ENCODE results near the gene ARMC5. TPM values are rescaled to one million over a fixed set of nuclear protein-coding genes. Genes with fewer than 3 reads are reported as not detected.
"Not testable (repeated sequence)": the region's sequence is repeated elsewhere in the genome, so short reads cannot be mapped to it uniquely, and the experiment has no call there.

The ARMC5 gene
- total RNA-seq, 4 donors from 2014 or later = 5.4 to 13.4 (median 9.9) TPM

DNA sequence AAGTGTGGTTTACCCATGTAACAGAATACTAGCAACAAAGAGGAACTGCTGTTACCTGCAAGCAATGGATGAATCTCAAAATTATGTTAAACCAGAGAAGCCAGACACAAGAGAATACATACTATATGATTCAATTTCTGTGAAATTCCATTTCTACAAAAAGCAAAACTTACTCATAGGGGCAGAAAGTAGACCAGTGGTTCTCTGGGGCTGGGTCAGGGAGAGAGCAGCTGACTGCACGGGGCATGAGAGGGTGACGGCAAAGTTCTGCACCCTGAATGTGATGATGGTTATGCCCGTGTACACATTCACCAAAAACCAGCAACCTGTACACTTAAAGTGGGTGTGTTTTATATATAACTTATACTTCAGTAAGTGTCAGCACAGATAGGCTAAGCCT is 19.8 kb upstream of the ARMC5 start:
- intact Hi-C loops (cut with DNase I) = no loop called here
- DNase-seq (ENCODE audit: extremely low spot score) = no peak
- Histone ChIP-seq H3K9me3 (no peaks in the 10 kb centered on the region), H3K27ac (replicated peaks in 1 of 4) (no peak overlapping the region), H3K4me1 (peaks cover 7 to 17% (median 13%) of the 10 kb centered on the region in 4 donors), H3K4me3 (no peak overlapping the region), H3K36me3 (peaks cover 0 to 7% (median 0%) of the 10 kb centered on the region in 4 donors), H3K27me3 (no peaks in the 10 kb centered on the region)
- 84% methylated on average over 3 of the region's 3 CpGs for WGBS
- TF ChIP-seq POLR2AphosphoS5 (IDR thresholded peaks at IDR 0.05) = no peak

DNA sequence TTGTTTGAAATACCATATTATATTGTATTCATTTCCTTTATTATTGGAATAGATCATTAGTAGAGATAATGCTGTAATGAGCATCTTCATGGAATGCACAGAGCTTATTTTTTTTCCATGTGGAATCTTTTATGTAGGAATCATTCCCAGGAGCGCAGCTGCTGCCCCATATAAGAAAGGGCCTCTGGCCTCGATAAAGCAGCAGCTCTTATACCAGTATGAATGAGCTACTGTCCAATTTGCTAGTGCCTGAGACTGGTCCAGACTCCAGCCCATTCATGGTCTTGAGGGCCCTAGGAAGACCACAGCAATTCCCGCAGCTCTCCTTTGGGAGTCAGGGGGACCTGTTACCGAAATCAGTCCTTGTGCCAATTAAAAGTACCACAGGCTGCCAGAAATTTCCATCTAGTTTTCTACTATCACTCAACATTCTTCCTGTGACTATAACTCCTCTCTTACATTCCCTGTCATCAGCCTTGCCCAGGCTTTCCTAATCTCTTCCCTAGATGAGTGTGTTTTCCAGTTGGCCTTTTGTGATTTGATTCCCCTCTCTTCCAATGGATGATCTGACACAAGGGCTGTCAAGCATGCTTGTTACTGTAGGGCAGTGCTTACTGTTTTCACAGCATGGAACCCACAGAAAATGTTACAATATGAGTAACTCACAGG is 18.7 kb upstream of the ARMC5 start:
- TF ChIP-seq, protein P1, sequence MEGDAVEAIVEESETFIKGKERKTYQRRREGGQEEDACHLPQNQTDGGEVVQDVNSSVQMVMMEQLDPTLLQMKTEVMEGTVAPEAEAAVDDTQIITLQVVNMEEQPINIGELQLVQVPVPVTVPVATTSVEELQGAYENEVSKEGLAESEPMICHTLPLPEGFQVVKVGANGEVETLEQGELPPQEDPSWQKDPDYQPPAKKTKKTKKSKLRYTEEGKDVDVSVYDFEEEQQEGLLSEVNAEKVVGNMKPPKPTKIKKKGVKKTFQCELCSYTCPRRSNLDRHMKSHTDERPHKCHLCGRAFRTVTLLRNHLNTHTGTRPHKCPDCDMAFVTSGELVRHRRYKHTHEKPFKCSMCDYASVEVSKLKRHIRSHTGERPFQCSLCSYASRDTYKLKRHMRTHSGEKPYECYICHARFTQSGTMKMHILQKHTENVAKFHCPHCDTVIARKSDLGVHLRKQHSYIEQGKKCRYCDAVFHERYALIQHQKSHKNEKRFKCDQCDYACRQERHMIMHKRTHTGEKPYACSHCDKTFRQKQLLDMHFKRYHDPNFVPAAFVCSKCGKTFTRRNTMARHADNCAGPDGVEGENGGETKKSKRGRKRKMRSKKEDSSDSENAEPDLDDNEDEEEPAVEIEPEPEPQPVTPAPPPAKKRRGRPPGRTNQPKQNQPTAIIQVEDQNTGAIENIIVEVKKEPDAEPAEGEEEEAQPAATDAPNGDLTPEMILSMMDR (IDR thresholded peaks at IDR 0.05) = no peak
- TF ChIP-seq POLR2A (IDR thresholded peaks at IDR 0.05; ENCODE audit: low read depth) = no peak
- TF ChIP-seq POLR2AphosphoS5 (IDR thresholded peaks at IDR 0.05) = no peak
- no peak for TF ChIP-seq EP300 (IDR thresholded peaks at IDR 0.05)
- Histone ChIP-seq H3K4me1 (peaks cover 7 to 17% (median 13%) of the 10 kb centered on the region in 4 donors), H3K27ac (replicated peaks in 1 of 4) (no peak overlapping the region), H3K9me3 (no peaks in the 10 kb centered on the region), H3K4me3 (no peak overlapping the region), H3K27me3 (no peaks in the 10 kb centered on the region), H3K36me3 (peaks cover 0 to 7% (median 0%) of the 10 kb centered on the region in 4 donors)
- intact Hi-C loops (cut with DNase I) = loop anchor here (5.0 to 10.0 kb wide), 2 partner anchors 263 to 366 kb away; partner anchors contain the start of genes ZNF646 and ZNF668
- DNase-seq (ENCODE audit: extremely low spot score) = no peak
- 69% methylated on average over 4 of the region's 4 CpGs for WGBS

DNA sequence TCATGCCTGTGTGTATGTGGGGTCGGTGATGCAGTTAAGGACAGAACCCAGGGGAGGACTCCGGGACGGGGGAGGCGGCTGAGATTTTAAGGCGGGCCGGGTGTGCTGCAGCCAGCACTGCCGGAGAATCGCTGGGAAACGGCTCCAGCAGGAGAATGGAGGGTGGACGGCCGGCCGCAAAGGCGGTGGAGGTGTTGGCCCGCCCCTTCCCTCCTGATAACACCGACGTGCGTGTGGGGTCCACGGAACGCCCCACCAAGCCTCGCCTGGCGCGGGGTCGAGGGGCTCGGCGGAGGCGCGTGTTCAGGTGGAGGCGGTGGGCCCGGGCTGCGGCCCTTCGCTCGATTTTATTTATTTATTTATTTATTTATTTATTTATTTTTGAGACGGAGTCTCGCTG is 17.3 kb upstream of the ARMC5 start:
- Histone ChIP-seq H3K27ac (replicated peaks in 1 of 4) (peak overlapping the region; percentile 89 to 97 (median 94)), H3K36me3 (no peaks in the 10 kb centered on the region), H3K4me3 (peak overlapping the region; percentile 64 to 87 (median 76)), H3K9me3 (no peaks in the 10 kb centered on the region), H3K4me1 (peaks cover 7 to 17% (median 13%) of the 10 kb centered on the region in 4 donors), H3K27me3 (no peaks in the 10 kb centered on the region)
- DNase-seq (ENCODE audit: extremely low spot score) = no peak
- WGBS = 74% methylated on average over 34 of the region's 34 CpGs
- intact Hi-C loops (cut with DNase I) = loop anchor here (2.0 to 10.0 kb wide), 3 partner anchors 265 to 457 kb away; partner anchors contain the start of genes HSD3B7, ZNF646 and ZNF668
- TF ChIP-seq EP300 (IDR thresholded peaks at IDR 0.05) (no peak), POLR2A (IDR thresholded peaks at IDR 0.05; ENCODE audit: low read depth) (no peak), POLR2AphosphoS5 (IDR thresholded peaks at IDR 0.05) (no peak)
- TF ChIP-seq, protein P1 (IDR thresholded peaks at IDR 0.05) = no peak

DNA sequence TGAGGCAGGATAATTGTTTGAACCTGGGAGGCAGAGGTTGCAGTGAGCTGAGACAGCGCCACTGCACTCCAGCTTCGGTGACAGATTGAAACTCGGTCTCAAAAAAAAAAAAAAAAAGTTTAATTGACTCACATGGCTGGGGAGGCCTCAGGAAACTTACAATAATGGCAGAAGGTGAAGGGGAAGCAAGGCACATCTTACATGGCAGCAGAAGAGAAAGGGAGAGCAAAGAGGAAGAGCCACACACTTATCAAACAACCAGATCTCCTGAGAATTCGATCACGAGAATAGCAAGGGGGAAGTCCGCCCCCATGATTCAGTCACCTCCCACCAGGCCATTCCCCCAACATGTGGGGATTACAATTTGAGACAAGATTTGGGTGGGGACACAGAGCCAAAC is 13.4 kb upstream of the ARMC5 start:
- intact Hi-C loops (cut with DNase I) = loop anchor here (10.0 kb wide), 1 partner anchor 371 kb away; the partner anchor contains the start of genes ZNF646 and ZNF668
- not testable (repeated sequence) for H3K9me3 ChIP-seq; H3K36me3 ChIP-seq; H3K4me3 ChIP-seq; H3K27me3 ChIP-seq; DNase-seq (ENCODE audit: extremely low spot score); H3K27ac ChIP-seq (replicated peaks in 1 of 4)
- peaks cover 7 to 19% (median 13%) of the 10 kb centered on the region in 4 donors for H3K4me1 ChIP-seq
- WGBS = 78% methylated on average over 6 of the region's 6 CpGs

DNA sequence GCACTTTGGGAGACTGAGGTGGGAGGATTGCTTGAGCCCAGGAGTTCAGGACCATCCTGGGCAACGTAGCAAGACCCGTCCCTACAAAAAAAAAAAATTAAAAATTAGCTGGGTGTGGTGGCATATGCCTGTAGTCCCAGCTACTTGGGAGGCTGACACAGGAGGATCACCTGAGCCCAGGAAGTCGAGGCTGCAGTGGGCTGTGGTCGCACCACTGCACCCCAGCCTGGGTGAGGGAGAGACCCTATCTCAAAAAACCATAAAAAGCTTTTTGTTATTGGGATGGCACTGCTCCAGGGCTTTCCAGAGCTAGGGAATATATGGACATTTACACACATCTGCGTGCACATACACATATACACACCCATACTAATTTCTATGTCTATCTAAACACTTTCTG is 8.1 kb upstream of the ARMC5 start:
- Histone ChIP-seq H3K9me3 (no peaks in the 10 kb centered on the region), H3K36me3 (peaks cover 0 to 5% (median 2%) of the 10 kb centered on the region in 4 donors), H3K27ac (replicated peaks in 1 of 4) (peak overlapping the region in 3 of 4 donors; percentile 58 to 67 (median 66)), H3K4me3 (no peak overlapping the region), H3K4me1 (peaks cover 50 to 55% (median 53%) of the 10 kb centered on the region in 4 donors), H3K27me3 (no peaks in the 10 kb centered on the region)
- WGBS = 84% methylated on average over 5 of the region's 5 CpGs
- intact Hi-C loops (cut with DNase I) = loop anchor here (10.0 kb wide), 1 partner anchor 414 kb away; no protein-coding TSS in a partner anchor
- DNase-seq (ENCODE audit: extremely low spot score) = no peak
- TF ChIP-seq POLR2AphosphoS5 (IDR thresholded peaks at IDR 0.05) = no peak

DNA sequence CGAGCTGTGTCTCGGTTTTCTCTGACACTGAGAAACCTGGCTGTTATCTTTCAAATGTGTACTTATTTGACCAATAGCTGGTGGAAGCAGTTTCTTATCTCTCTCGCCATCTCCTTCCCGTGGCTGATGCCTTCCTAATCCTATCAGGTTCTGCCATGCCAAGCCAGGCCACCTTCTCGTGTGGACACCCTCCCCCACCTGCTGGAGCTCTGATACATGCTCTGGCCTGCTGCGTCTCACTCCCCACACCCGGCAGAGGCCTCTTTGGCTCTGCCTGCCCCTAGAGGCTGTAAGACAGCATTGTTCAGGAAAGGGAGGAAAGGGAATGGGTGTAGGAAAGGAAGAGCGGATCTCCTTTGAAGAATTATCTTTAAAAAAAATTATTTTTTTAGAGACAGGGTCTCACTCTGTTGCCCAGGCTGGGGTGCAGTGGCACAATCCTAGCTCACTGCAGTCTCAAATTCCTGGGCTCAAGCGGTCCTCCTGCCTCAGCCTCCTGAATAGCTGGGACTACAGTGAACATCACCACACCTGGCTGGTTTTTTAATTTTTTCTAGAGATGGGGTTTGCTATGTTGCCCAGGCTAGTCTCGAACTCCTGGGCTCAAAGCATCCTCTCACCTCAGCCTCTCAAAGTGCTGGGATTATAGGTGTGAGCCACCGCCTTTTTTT is 7.5 kb upstream of the ARMC5 start:
- TF ChIP-seq, protein P1 (IDR thresholded peaks at IDR 0.05) = peak; percentile 44 to 57 (median 55)
- TF ChIP-seq EP300 (IDR thresholded peaks at IDR 0.05) (no peak), POLR2AphosphoS5 (IDR thresholded peaks at IDR 0.05) (peak; percentile 23)
- Histone ChIP-seq H3K4me1 (peaks cover 55 to 61% (median 59%) of the 10 kb centered on the region in 4 donors), H3K27ac (replicated peaks in 1 of 4) (peak overlapping the region; percentile 58 to 71 (median 66)), H3K9me3 (no peaks in the 10 kb centered on the region), H3K27me3 (no peaks in the 10 kb centered on the region), H3K4me3 (no peak overlapping the region), H3K36me3 (peaks cover 0 to 5% (median 2%) of the 10 kb centered on the region in 4 donors)
- intact Hi-C loops (cut with DNase I) = loop anchor here (10.0 kb wide), 1 partner anchor 413 kb away; no protein-coding TSS in a partner anchor
- DNase-seq (ENCODE audit: extremely low spot score) = no peak
- WGBS = 44% methylated on average over 11 of the region's 11 CpGs

All from esophagus muscularis mucosa (tissue), 4 donors.